Common myeloid progenitor, CD34-positive (primary cell): ENCODE data around the gene RPS18.

Experiments used
- CTCF ChIA-PET: fragments of 350-600 bp; sonication (Branson Sonifier 250); formaldehyde crosslinking; loops from one replicate; lab custom pipeline; 2021; ENCODE audit warnings: antibody characterized with exemption; lab: Charles Lee
- POLR2A ChIA-PET: fragments of 350-600 bp; sonication (Branson Sonifier 250); formaldehyde crosslinking; loops from one replicate; lab custom pipeline; 2021; ENCODE audit warnings: antibody characterized with exemption; lab: Charles Lee
- DNase-seq, 3 donors: peaks; one replicate each; pipeline versions ENCODE4 v3.0.0 to v3.0.0-alpha.2; 2013
- H3K27ac ChIP-seq, 2 experiments: 1 replicate in 1 of 2; 2 replicates in 1 of 2; pipeline ENCODE4 v1.7.0; 2013; ENCODE audit warnings: inconsistent platforms in 2 of 2, low read length in 2 of 2, mild to moderate bottlenecking in 2 of 2, low read depth in 1 of 2, moderate library complexity in 1 of 2; ENCODE audit not compliant: severe bottlenecking in 2 of 2, insufficient read depth in 1 of 2, poor library complexity in 1 of 2
- H3K27me3 ChIP-seq, 5 experiments: replicated peaks in 2 of 5; 1 replicate in 3 of 5; 2 replicates in 2 of 5; pipeline versions ENCODE4 v1.6.1 to v1.7.0; 2013; ENCODE audit warnings: low read length in 4 of 5, mild to moderate bottlenecking in 2 of 5, moderate library complexity in 2 of 5, inconsistent platforms in 1 of 5; ENCODE audit not compliant: insufficient read depth in 5 of 5, control insufficient read depth in 4 of 5
- H3K36me3 ChIP-seq, 4 experiments: 1 replicate in 2 of 4; 2 replicates in 2 of 4; pipeline versions ENCODE4 v1.6.1 to v1.7.0; 2013; ENCODE audit warnings: low read length in 3 of 4, control low read depth in 1 of 4, mild to moderate bottlenecking in 1 of 4; ENCODE audit not compliant: control insufficient read depth in 4 of 4, insufficient read depth in 4 of 4
- H3K4me1 ChIP-seq, 4 experiments: 1 replicate in 3 of 4; 2 replicates in 1 of 4; pipeline versions ENCODE4 v1.6.1 to v1.7.1; 2013; ENCODE audit warnings: low read length in 3 of 4, mild to moderate bottlenecking in 3 of 4, control low read depth in 1 of 4, inconsistent platforms in 1 of 4, moderate library complexity in 1 of 4; ENCODE audit not compliant: control insufficient read depth in 4 of 4, insufficient read depth in 4 of 4; ENCODE audit errors: control extremely low read depth in 1 of 4
- H3K4me3 ChIP-seq, 7 experiments: 1 replicate in 4 of 7; 2 replicates in 3 of 7; pipeline versions ENCODE4 v1.5.1 to v1.7.0; 2013; ENCODE audit warnings: mild to moderate bottlenecking in 7 of 7, low read length in 6 of 7, moderate library complexity in 6 of 7, inconsistent platforms in 2 of 7, low read depth in 2 of 7, control low read depth in 1 of 7; ENCODE audit not compliant: insufficient read depth in 4 of 7, control insufficient read depth in 1 of 7; ENCODE audit errors: extremely low read depth in 1 of 7
- H3K9me3 ChIP-seq, 5 experiments: 1 replicate in 4 of 5; 2 replicates in 1 of 5; pipeline versions ENCODE4 v1.6.1 to v1.7.1; 2013; ENCODE audit warnings: low read length in 4 of 5, mild to moderate bottlenecking in 2 of 5, inconsistent platforms in 1 of 5, low read depth in 1 of 5, moderate library complexity in 1 of 5; ENCODE audit not compliant: control insufficient read depth in 4 of 5, insufficient read depth in 2 of 5; ENCODE audit errors: control extremely low read depth in 1 of 5
- WGBS: methylation state at CpG from one replicate; pipeline ENCODE4 v1.1.5; 2013; ENCODE audit not compliant: insufficient coverage; 5-methylcytosine and 5-hydroxymethylcytosine counted together

The RPS18 gene

GRCh38 chr6:33295621-33296369 lies 23.9 kb downstream of the RPS18 start:
- no peaks in the 10 kb centered on the region for H3K27me3 ChIP-seq
- no peak for DNase-seq
- no peaks in the 10 kb centered on the region for H3K9me3 ChIP-seq
- ChIA-PET CTCF (interaction anchor here (1.1 to 5.8 kb wide), 2 partner anchors 16 to 18 kb away, joined by 3 to 96 read pairs; partner anchors contain the start of genes B3GALT4 and TAPBP), POLR2A (interaction anchor here (2.0 kb wide), 1 partner anchor 18 kb away, joined by 4 read pairs; the partner anchor contains the start of gene B3GALT4)
- H3K27ac ChIP-seq: peak overlapping the region in 1 of 2 experiments; percentile 29
- H3K36me3 ChIP-seq: peaks cover 9 to 62% (median 49%) of the 10 kb centered on the region in 4 experiments
- H3K4me1 ChIP-seq: peaks cover 0 to 37% (median 27%) of the 10 kb centered on the region in 4 experiments
- H3K4me3 ChIP-seq: no peak overlapping the region
- WGBS: 97% methylated on average over 13 of the region's 15 CpGs

GRCh38 chr6:33296797-33297405 lies 25.0 kb downstream of the RPS18 start:
- no peaks in the 10 kb centered on the region for H3K27me3 ChIP-seq
- peaks cover 0 to 31% (median 27%) of the 10 kb centered on the region in 4 experiments for H3K4me1 ChIP-seq
- H3K27ac ChIP-seq: peak overlapping the region in 1 of 2 experiments; percentile 93
- POLR2A ChIA-PET: interaction anchor here (0.6 to 2.0 kb wide), 4 partner anchors 8 to 27 kb away, joined by 3 to 4 read pairs (median 4); partner anchors contain the start of genes B3GALT4, RPS18, VPS52 and WDR46
- WGBS: 85% methylated on average over 6 of the region's 12 CpGs
- CTCF ChIA-PET: interaction anchor here (1.0 to 5.8 kb wide), 4 partner anchors 8 to 17 kb away, joined by 3 to 96 read pairs (median 16); partner anchors contain the start of genes B3GALT4, PFDN6, TAPBP and WDR46
- H3K36me3 ChIP-seq: peaks cover 9 to 56% (median 43%) of the 10 kb centered on the region in 4 experiments
- peak overlapping the region in 5 of 7 experiments; percentile 79 to 94 (median 87) for H3K4me3 ChIP-seq
- H3K9me3 ChIP-seq: no peaks in the 10 kb centered on the region
- no peak for DNase-seq

GRCh38 chr6:33297406-33297955 lies 25.6 kb downstream of the RPS18 start:
- peak in 2 of 3 donors; percentile 46 to 55 for DNase-seq
- ChIA-PET POLR2A (interaction anchor here (0.6 to 2.0 kb wide), 5 partner anchors 9 to 26 kb away, joined by 3 to 4 read pairs (median 3); partner anchors contain the start of genes B3GALT4, RPS18, VPS52 and WDR46), CTCF (interaction anchor here (1.0 to 5.8 kb wide), 3 partner anchors 9 to 18 kb away, joined by 3 to 96 read pairs (median 28); partner anchors contain the start of genes B3GALT4, PFDN6 and WDR46)
- Histone ChIP-seq H3K9me3 (no peaks in the 10 kb centered on the region), H3K27ac (peak overlapping the region; percentile 40 to 93), H3K4me1 (peaks cover 0 to 31% (median 27%) of the 10 kb centered on the region in 4 experiments), H3K4me3 (peak overlapping the region in 6 of 7 experiments; percentile 15 to 94 (median 84)), H3K36me3 (peaks cover 9 to 52% (median 42%) of the 10 kb centered on the region in 4 experiments), H3K27me3 (no peaks in the 10 kb centered on the region)
- WGBS: 0% methylated on average over 5 of the region's 16 CpGs

GRCh38 chr6:33297956-33298772 lies 26.3 kb downstream of the RPS18 start:
- Histone ChIP-seq H3K4me3 (peak overlapping the region; percentile 62 to 94 (median 87)), H3K36me3 (peaks cover 8 to 49% (median 40%) of the 10 kb centered on the region in 4 experiments), H3K4me1 (peaks cover 0 to 31% (median 27%) of the 10 kb centered on the region in 4 experiments), H3K27me3 (no peaks in the 10 kb centered on the region), H3K27ac (peak overlapping the region; percentile 81 to 93), H3K9me3 (no peaks in the 10 kb centered on the region)
- WGBS: under 1% methylated on average over 16 of the region's 42 CpGs
- DNase-seq: peak; percentile 69 to 78 (median 77)
- ChIA-PET POLR2A (interaction anchor here (0.6 to 1.9 kb wide), 9 partner anchors 9 to 46 kb away, joined by 3 to 18 read pairs (median 4); partner anchors contain the start of genes PFDN6, RPS18, TAPBP and VPS52), CTCF (interaction anchor here (0.7 to 5.8 kb wide), 8 partner anchors 10 to 128 kb away, joined by 3 to 96 read pairs (median 4); partner anchors contain the start of genes B3GALT4, PFDN6, RPS18 and TAPBP)

- Histone ChIP-seq H3K27ac (peak within 1 kb of the TSS; percentile 81 to 93), H3K9me3 (no peaks in the 10 kb centered on the region), H3K36me3 (peaks cover 8 to 49% (median 38%) of the 10 kb centered on the region in 4 experiments), H3K4me3 (peak within 1 kb of the TSS; percentile 62 to 94 (median 87)), H3K4me1 (peaks cover 0 to 31% (median 27%) of the 10 kb centered on the region in 4 experiments), H3K27me3 (no peaks in the 10 kb centered on the region)
- POLR2A ChIA-PET: interaction anchor here (1.0 to 2.0 kb wide), 9 partner anchors 8 to 46 kb away, joined by 3 to 18 read pairs (median 6); partner anchors contain the start of genes B3GALT4, PFDN6, RPS18 and TAPBP
- under 1% methylated on average over 26 of the region's 34 CpGs for WGBS
- peak in 2 of 3 donors; percentile 84 to 88 for DNase-seq
- CTCF ChIA-PET: interaction anchor here (0.8 to 5.8 kb wide), 9 partner anchors 10 to 128 kb away, joined by 3 to 96 read pairs (median 5); partner anchors contain the start of genes B3GALT4, PFDN6, RPS18 and TAPBP
Observed at GRCh38 chr6:33298773-33299236, 26.9 kb downstream of the RPS18 start, which contains the start of gene RGL2. RGL2 (minus strand) TSS chr6:33298942; CDS start chr6:33298610, 332 bp downstream.
